LNCAP (cell line): Measurements from ENCODE around the gene KRTAP5-3.

Source experiments
- CTCF ChIP-seq: fragments of 450-650 bp; IDR thresholded peaks from 2 replicates; pipeline ENCODE4 v1.5.1; 2017; ENCODE audit warnings: mild to moderate bottlenecking

KRTAP5-3 gene

GRCh38 chr11:1571760-1572196 is 36.5 kb downstream of the KRTAP5-3 start:
- no peak for TF ChIP-seq CTCF

- no peak for TF ChIP-seq CTCF
Observed at GRCh38 chr11:1570896-1571759, 37.1 kb downstream of the KRTAP5-3 start.

- no peak for TF ChIP-seq CTCF
Observed at GRCh38 chr11:1570531-1570895, 37.8 kb downstream of the KRTAP5-3 start.

- TF ChIP-seq CTCF: no peak
Observed at GRCh38 chr11:1570001-1570453, 38.2 kb downstream of the KRTAP5-3 start.

GRCh38 chr11:1569251-1569780 is 38.9 kb downstream of the KRTAP5-3 start:
- TF ChIP-seq CTCF: no peak

GRCh38 chr11:1568441-1568911 is 39.8 kb downstream of the KRTAP5-3 start:
- no peak for TF ChIP-seq CTCF

GRCh38 chr11:1567721-1568100 is 40.6 kb downstream of the KRTAP5-3 start:
- TF ChIP-seq CTCF: no peak
